GM15510 (cell line): ENCODE data around the gene SLC66A1.

ENCODE experiments used
- POLR2A ChIP-seq: IDR thresholded peaks from 3 replicates; pipeline ENCODE4 v1.6.1; 2011; ENCODE audit warnings: borderline replicate concordance; ENCODE audit not compliant: insufficient read length; ENCODE audit errors: extremely low read depth

Gene SLC66A1

GRCh38 chr1:19331262-19331878, 19.2 kb downstream of the SLC66A1 start:
- TF ChIP-seq POLR2A: no peak

- no peak for TF ChIP-seq POLR2A
These were observed 20.7 kb downstream of the SLC66A1 start for GRCh38 chr1:19332832-19333231.

- no peak for TF ChIP-seq POLR2A
These were observed 21.6 kb downstream of the SLC66A1 start for GRCh38 chr1:19333587-19334354.

GRCh38 chr1:19336543-19336942, 24.4 kb downstream of the SLC66A1 start:
- TF ChIP-seq POLR2A: no peak

GRCh38 chr1:19337289-19337688, 25.2 kb downstream of the SLC66A1 start:
- TF ChIP-seq POLR2A: no peak

- TF ChIP-seq POLR2A: no peak
These were observed 26.2 kb downstream of the SLC66A1 start for GRCh38 chr1:19338323-19338762.

- no peak for TF ChIP-seq POLR2A
These were observed 27.2 kb downstream of the SLC66A1 start for GRCh38 chr1:19339214-19339861.

GRCh38 chr1:19340387-19340937, 28.3 kb downstream of the SLC66A1 start:
- no peak for TF ChIP-seq POLR2A

- no peak for TF ChIP-seq POLR2A
These were observed 29.3 kb downstream of the SLC66A1 start for GRCh38 chr1:19341201-19342061.

GRCh38 chr1:19342062-19342750, 30.1 kb downstream of the SLC66A1 start:
- no peak for TF ChIP-seq POLR2A

- no peak for TF ChIP-seq POLR2A
These were observed 30.9 kb downstream of the SLC66A1 start for GRCh38 chr1:19342894-19343616.

- TF ChIP-seq POLR2A: no peak
These were observed 31.7 kb downstream of the SLC66A1 start for GRCh38 chr1:19343617-19344350.
